ENCODE measurements around the gene DMBT1.

DNA sequence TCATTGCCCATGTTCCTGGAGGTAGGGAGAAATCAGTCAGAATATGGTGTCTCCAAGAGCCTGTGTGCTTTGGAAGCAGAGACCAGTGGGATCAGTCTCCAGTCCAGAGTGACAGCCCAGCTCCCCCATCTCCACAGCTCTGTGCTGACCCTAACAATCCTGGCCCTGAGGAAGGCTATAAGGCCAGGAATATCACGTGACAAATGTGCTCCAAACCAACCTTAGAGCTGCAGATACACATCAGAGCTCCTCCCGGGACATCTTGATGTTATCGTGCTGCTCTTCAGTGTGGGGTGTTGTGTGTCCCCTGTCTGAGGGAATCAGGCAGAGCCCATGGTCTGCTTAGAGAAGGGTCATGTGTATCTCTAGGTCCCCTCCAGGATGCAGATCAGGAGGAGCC is 15.2 kb downstream of the DMBT1 start:
- TF ChIP-seq POLR2AphosphoS5 (IDR thresholded peaks at IDR 0.05; ENCODE audit: low read depth, low read length) (no peak), POLR2A (IDR thresholded peaks at IDR 0.05; ENCODE audit: low read depth, low read length) (no peak)
